H9 (cell line): ENCODE results near the gene WDFY1. TPM values are rescaled to one million over a fixed set of nuclear protein-coding genes. Genes with fewer than 3 reads are reported as not detected.

Experiments
- DNase-seq: peaks from one replicate; pipeline ENCODE4 v3.0.0-alpha.2; 2017
- H2AFZ ChIP-seq: one replicate; pipeline ENCODE4 v1.6.1; 2013; ENCODE audit warnings: mild to moderate bottlenecking, low read length, control low read depth, moderate library complexity
- H2AK5ac ChIP-seq: 2 replicates; pipeline ENCODE4 v1.6.1; 2013; ENCODE audit warnings: low read length, control low read depth, mixed read lengths; ENCODE audit not compliant: insufficient read length
- H2BK120ac ChIP-seq: one replicate; pipeline ENCODE4 v1.6.1; 2013; ENCODE audit warnings: low read depth, mild to moderate bottlenecking, low read length, control low read depth, inconsistent platforms; ENCODE audit not compliant: poor library complexity, severe bottlenecking
- H2BK12ac ChIP-seq: 2 replicates; pipeline ENCODE4 v1.6.1; 2013; ENCODE audit warnings: low read length, control low read depth, mixed read lengths, low read depth; ENCODE audit not compliant: insufficient read length
- H2BK15ac ChIP-seq: 2 replicates; pipeline ENCODE4 v1.6.1; 2013; ENCODE audit warnings: low read depth, low read length, control low read depth
- H2BK20ac ChIP-seq: one replicate; pipeline ENCODE4 v1.6.1; 2013; ENCODE audit warnings: low read depth, mild to moderate bottlenecking, low read length, control low read depth, inconsistent platforms; ENCODE audit not compliant: poor library complexity, severe bottlenecking
- H2BK5ac ChIP-seq: 2 replicates; pipeline ENCODE4 v1.6.1; 2013; ENCODE audit warnings: low read length, control low read depth, mixed read lengths; ENCODE audit not compliant: insufficient read length
- H3K14ac ChIP-seq: 2 replicates; pipeline ENCODE4 v1.6.1; 2013; ENCODE audit warnings: low read length, control low read depth; ENCODE audit not compliant: insufficient read depth
- H3K18ac ChIP-seq: 2 replicates; pipeline ENCODE4 v1.6.1; 2013; ENCODE audit warnings: low read depth, mild to moderate bottlenecking, mixed read lengths, low read length, control low read depth; ENCODE audit not compliant: insufficient read length
- H3K23ac ChIP-seq: 2 replicates; pipeline ENCODE4 v1.6.1; 2013; ENCODE audit warnings: low read length, control low read depth, mixed read lengths, low read depth; ENCODE audit not compliant: insufficient read length
- H3K23me2 ChIP-seq: 2 replicates; pipeline ENCODE4 v1.6.1; 2013; ENCODE audit warnings: low read depth, mild to moderate bottlenecking, mixed read lengths, low read length, control low read depth; ENCODE audit not compliant: insufficient read length, poor library complexity, severe bottlenecking
- H3K27ac ChIP-seq: 2 replicates; pipeline ENCODE4 v1.5.1; 2013; ENCODE audit warnings: low read length, control low read depth, mixed read lengths, low read depth; ENCODE audit not compliant: insufficient read length
- H3K27me3 ChIP-seq: 2 replicates; pipeline ENCODE4 v1.6.1; 2013; ENCODE audit warnings: low read length, control low read depth, inconsistent platforms; ENCODE audit not compliant: insufficient read depth
- H3K4ac ChIP-seq: 2 replicates; pipeline ENCODE4 v1.6.1; 2013; ENCODE audit warnings: low read depth, mild to moderate bottlenecking, control low read depth, inconsistent platforms, low read length, moderate library complexity
- H3K4me1 ChIP-seq: 2 replicates; pipeline ENCODE4 v1.6.1; 2013; ENCODE audit warnings: low read length, control low read depth, inconsistent platforms; ENCODE audit not compliant: insufficient read depth
- H3K4me2 ChIP-seq: 2 replicates; pipeline ENCODE4 v1.6.1; 2013; ENCODE audit warnings: low read length, control low read depth, mixed read lengths; ENCODE audit not compliant: insufficient read length, insufficient read depth
- H3K56ac ChIP-seq: 2 replicates; pipeline ENCODE4 v1.6.1; 2013; ENCODE audit warnings: low read depth, mild to moderate bottlenecking, mixed read lengths, low read length, control low read depth; ENCODE audit not compliant: insufficient read length
- H3K79me1 ChIP-seq: 2 replicates; pipeline ENCODE4 v1.6.1; 2013; ENCODE audit warnings: low read depth, mild to moderate bottlenecking, moderate library complexity, low read length, control low read depth, inconsistent platforms; ENCODE audit not compliant: insufficient read depth, poor library complexity, severe bottlenecking
- H3K79me2 ChIP-seq: 2 replicates; pipeline ENCODE4 v1.6.1; 2013; ENCODE audit warnings: low read length, control low read depth, inconsistent platforms; ENCODE audit not compliant: insufficient read depth
- H3K9ac ChIP-seq: 2 replicates; pipeline ENCODE4 v1.6.1; 2013; ENCODE audit warnings: low read length, control low read depth, mixed read lengths; ENCODE audit not compliant: insufficient read length; ENCODE audit errors: extremely low read depth
- H3K9me3 ChIP-seq: one replicate; pipeline ENCODE4 v1.6.1; 2013; ENCODE audit warnings: low read depth, low read length, inconsistent platforms; ENCODE audit not compliant: control insufficient read depth
- H3T11ph ChIP-seq: one replicate; pipeline ENCODE4 v1.6.1; 2013; ENCODE audit warnings: mild to moderate bottlenecking, low read length, control low read depth, inconsistent platforms
- H4K20me1 ChIP-seq: one replicate; pipeline ENCODE4 v1.6.1; 2013; ENCODE audit not compliant: control insufficient read depth, insufficient read length, insufficient read depth
- H4K5ac ChIP-seq: 2 replicates; pipeline ENCODE4 v1.6.1; 2013; ENCODE audit warnings: low read depth, mild to moderate bottlenecking, mixed read lengths, low read length, control low read depth; ENCODE audit not compliant: insufficient read length
- H4K8ac ChIP-seq: replicated peaks from 2 replicates; pipeline ENCODE4 v1.6.1; 2013; ENCODE audit warnings: low read length, control low read depth, mixed read lengths, low read depth; ENCODE audit not compliant: insufficient read length
- H4K91ac ChIP-seq: 2 replicates; pipeline ENCODE4 v1.6.1; 2013; ENCODE audit warnings: low read depth, mild to moderate bottlenecking, moderate library complexity, mixed read lengths, low read length, control low read depth; ENCODE audit not compliant: insufficient read length
- H3K27ac Mint-ChIP-seq, 3 experiments: 2 replicates in 2 of 3; 3 replicates in 1 of 3; pipeline ENCODE4 v1.8.0; 2020 to 2021; ENCODE audit warnings: mixed read lengths in 3 of 3, mild to moderate bottlenecking in 1 of 3, moderate library complexity in 1 of 3
- H3K27me3 Mint-ChIP-seq: 2 replicates; pipeline ENCODE4 v1.8.0; 2021; ENCODE audit warnings: low read depth, mild to moderate bottlenecking, moderate library complexity, mixed read lengths
- H3K36me3 Mint-ChIP-seq, 3 experiments: 2 replicates in 2 of 3; 3 replicates in 1 of 3; pipeline ENCODE4 v1.8.0; 2020 to 2021; ENCODE audit warnings: low read depth in 3 of 3, mixed read lengths in 3 of 3; ENCODE audit not compliant: insufficient read depth in 1 of 3
- H3K4me1 Mint-ChIP-seq, 2 experiments: 2 replicates each; pipeline ENCODE4 v1.8.0; 2020; ENCODE audit warnings: mixed read lengths in 2 of 2
- H3K4me3 Mint-ChIP-seq, 2 experiments: 2 replicates in 1 of 2; 3 replicates in 1 of 2; pipeline ENCODE4 v1.8.0; 2020 to 2021; ENCODE audit warnings: mild to moderate bottlenecking in 2 of 2, mixed read lengths in 2 of 2, moderate library complexity in 1 of 2
- H3K9me3 Mint-ChIP-seq, 2 experiments: 2 replicates in 1 of 2; 3 replicates in 1 of 2; pipeline ENCODE4 v1.8.0; 2020; ENCODE audit warnings: mild to moderate bottlenecking in 2 of 2, mixed read lengths in 2 of 2, moderate library complexity in 1 of 2
- CTCF ChIP-seq: fragments of 200-600 bp; sonication (generic); conservative IDR thresholded peaks from 3 replicates; pipeline ENCODE4 v1.8.0; 2021; ENCODE audit warnings: antibody characterized with exemption, mild to moderate bottlenecking
- WGBS: extraction: QIAGEN DNeasy Blood & Tissue Kit; methylation state at CpG from one replicate; pipeline ENCODE4 v1.1.7; 2013; ENCODE audit warnings: missing lambda C conversion rate, low lambda C conversion rate, mixed read lengths; ENCODE audit not compliant: insufficient read length; ENCODE audit errors: extremely low coverage; 5-methylcytosine and 5-hydroxymethylcytosine counted together
- total RNA-seq: library from RNA; stranded (reverse); gene quantifications from 2 replicates; pipeline ENCODE4 v1.2.1, GENCODE V29; 2021

Gene WDFY1
- total RNA-seq, 1 experiment from 2014 or later = 54.1 TPM

GRCh38 chr2:223853425-223853837, 91.7 kb downstream of the WDFY1 start:
- no peaks in the 10 kb centered on the region for H3K79me2 ChIP-seq
- no peak overlapping the region for H3K27ac Mint-ChIP-seq
- H3K23me2 ChIP-seq = no peaks in the 10 kb centered on the region
- H3K27me3 ChIP-seq = no peaks in the 10 kb centered on the region
- H4K5ac ChIP-seq = no peak overlapping the region
- no peak for DNase-seq
- H3K4me1 Mint-ChIP-seq = no peaks in the 10 kb centered on the region
- no peak overlapping the region for H3K23ac ChIP-seq
- no peaks in the 10 kb centered on the region for H4K20me1 ChIP-seq
- H3K18ac ChIP-seq = no peak overlapping the region
- H3K9me3 Mint-ChIP-seq = peaks cover 17 to 24% of the 10 kb centered on the region in 2 experiments
- H2BK20ac ChIP-seq = no peak overlapping the region
- H3K56ac ChIP-seq = no peak overlapping the region
- no peak overlapping the region for H3K4me3 Mint-ChIP-seq
- H3K14ac ChIP-seq = no peak overlapping the region
- TF ChIP-seq CTCF = no peak
- no peaks in the 10 kb centered on the region for H3K79me1 ChIP-seq
- no peak overlapping the region for H2BK120ac ChIP-seq
- no CpG with 5 or more reads among the region's 3 CpGs for WGBS
- H2AFZ ChIP-seq = no peak overlapping the region
- no peak overlapping the region for H4K8ac ChIP-seq
- no peak overlapping the region for H2BK5ac ChIP-seq
- no peak overlapping the region for H2AK5ac ChIP-seq
- H3K27ac ChIP-seq = no peak overlapping the region
- H3K4ac ChIP-seq = no peak overlapping the region
- no peak overlapping the region for H3T11ph ChIP-seq
- no peak overlapping the region for H2BK15ac ChIP-seq
- peaks cover 16 to 26% (median 19%) of the 10 kb centered on the region in 3 experiments for H3K36me3 Mint-ChIP-seq
- no peak overlapping the region for H3K9ac ChIP-seq
- H3K4me1 ChIP-seq = no peaks in the 10 kb centered on the region
- no peaks in the 10 kb centered on the region; the same call in 1 of the 2 replicates for H3K27me3 Mint-ChIP-seq
- peaks cover 14% of the 10 kb centered on the region for H3K9me3 ChIP-seq
- H2BK12ac ChIP-seq = no peak overlapping the region
- no peak overlapping the region for H4K91ac ChIP-seq
- H3K4me2 ChIP-seq = no peak overlapping the region
